Measurements from ENCODE around the gene DUSP22.

Gene DUSP22

DNA sequence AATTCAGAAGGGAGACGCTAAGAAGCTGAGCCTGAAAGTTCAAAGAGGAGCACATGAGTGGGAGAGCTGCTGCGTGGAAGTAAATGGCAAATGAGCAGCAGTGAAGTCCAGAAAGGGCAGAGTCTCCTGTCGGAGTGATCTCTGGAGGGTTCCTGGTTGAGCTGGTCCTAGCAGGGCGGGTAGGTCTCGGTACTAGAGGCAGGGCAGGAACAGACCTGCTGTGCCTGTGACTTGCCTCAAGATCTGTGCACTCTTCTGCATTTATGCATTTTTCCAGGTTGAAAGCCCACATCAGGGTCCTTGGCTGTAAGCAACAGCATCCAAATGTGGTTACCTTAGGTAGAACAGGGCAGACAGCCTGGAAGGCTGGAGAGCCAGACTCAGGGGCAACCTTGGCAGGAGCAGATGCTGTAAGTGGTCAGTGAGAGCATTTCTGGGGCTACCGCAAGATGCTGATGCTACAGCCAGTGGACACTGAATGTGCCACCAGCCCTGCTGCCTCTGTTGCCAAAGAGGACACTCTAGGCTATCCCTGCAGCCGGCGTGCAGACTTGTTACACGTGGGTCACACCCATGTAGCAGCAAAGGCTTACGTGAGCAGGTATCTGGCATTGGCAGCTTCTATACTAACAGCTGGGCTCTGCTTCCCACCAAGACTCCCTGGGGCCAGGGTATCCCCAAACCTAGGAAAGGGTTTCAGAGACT is 8.4 kb downstream of the DUSP22 start:
- Histone ChIP-seq H3K27me3 (ENCODE audit: low read depth, low read length) (no peaks in the 10 kb centered on the region), H3K36me3 (replicated peaks; ENCODE audit: low read depth, low read length) (peaks cover 43% of the 10 kb centered on the region), H3K9ac (ENCODE audit: low read length) (no peak overlapping the region), H2AFZ (ENCODE audit: low read depth, low read length) (no peak overlapping the region), H4K20me1 (ENCODE audit: insufficient read depth, low read length) (peaks cover 90% of the 10 kb centered on the region), H3K27ac (ENCODE audit: low read length) (no peak overlapping the region), H3K79me2 (ENCODE audit: low read length) (peaks cover 96% of the 10 kb centered on the region), H3K4me3 (ENCODE audit: low read length) (no peak overlapping the region), H3K9me3 (ENCODE audit: insufficient read depth, low read length) (no peaks in the 10 kb centered on the region), H3K4me2 (ENCODE audit: low read length) (no peak overlapping the region), H3K4me1 (ENCODE audit: low read length) (peaks cover 58% of the 10 kb centered on the region)
- TF ChIP-seq CTCF (IDR thresholded peaks at IDR 0.05; ENCODE audit: low read depth, low read length) = no peak
- TF ChIP-seq EZH2phosphoT487 (IDR thresholded peaks at IDR 0.05; ENCODE audit: low read depth) = no peak

DNA sequence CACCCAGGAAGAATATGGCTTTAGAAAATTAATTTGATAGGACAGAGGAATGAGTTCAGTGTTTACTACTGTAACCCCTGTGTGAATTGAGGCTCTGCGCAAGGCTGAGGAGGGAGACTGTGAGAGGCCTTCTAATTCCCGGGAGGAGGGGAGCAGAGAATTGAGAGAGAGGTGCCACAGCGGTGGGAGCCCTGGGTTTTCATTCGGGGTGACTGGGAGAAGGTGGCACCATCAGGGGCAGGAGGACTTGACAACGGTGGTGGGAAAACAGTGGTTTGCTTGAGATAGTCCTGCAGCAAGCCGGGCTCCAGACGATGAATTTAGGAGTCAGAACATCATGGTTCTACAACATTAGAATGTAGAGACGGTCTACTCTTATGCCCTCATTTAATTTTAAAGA is 9.2 kb downstream of the DUSP22 start:
- TF ChIP-seq EZH2phosphoT487 (IDR thresholded peaks at IDR 0.05; ENCODE audit: low read depth) = no peak
- no peak for TF ChIP-seq CTCF (IDR thresholded peaks at IDR 0.05; ENCODE audit: low read depth, low read length)
- no peaks in the 10 kb centered on the region for H3K27me3 ChIP-seq (ENCODE audit: low read depth, low read length)
- peaks cover 47% of the 10 kb centered on the region for H3K36me3 ChIP-seq (replicated peaks; ENCODE audit: low read depth, low read length)
- H4K20me1 ChIP-seq (ENCODE audit: insufficient read depth, low read length) = peaks cover 94% of the 10 kb centered on the region
- peaks cover 90% of the 10 kb centered on the region for H3K79me2 ChIP-seq (ENCODE audit: low read length)
- H3K4me3 ChIP-seq (ENCODE audit: low read length) = no peak overlapping the region
- no peak overlapping the region for H3K4me2 ChIP-seq (ENCODE audit: low read length)
- no peak overlapping the region for H3K9ac ChIP-seq (ENCODE audit: low read length)
- peaks cover 58% of the 10 kb centered on the region for H3K4me1 ChIP-seq (ENCODE audit: low read length)
- no peaks in the 10 kb centered on the region for H3K9me3 ChIP-seq (ENCODE audit: insufficient read depth, low read length)
- no peak overlapping the region for H3K27ac ChIP-seq (ENCODE audit: low read length)
- no peak overlapping the region for H2AFZ ChIP-seq (ENCODE audit: low read depth, low read length)

DNA sequence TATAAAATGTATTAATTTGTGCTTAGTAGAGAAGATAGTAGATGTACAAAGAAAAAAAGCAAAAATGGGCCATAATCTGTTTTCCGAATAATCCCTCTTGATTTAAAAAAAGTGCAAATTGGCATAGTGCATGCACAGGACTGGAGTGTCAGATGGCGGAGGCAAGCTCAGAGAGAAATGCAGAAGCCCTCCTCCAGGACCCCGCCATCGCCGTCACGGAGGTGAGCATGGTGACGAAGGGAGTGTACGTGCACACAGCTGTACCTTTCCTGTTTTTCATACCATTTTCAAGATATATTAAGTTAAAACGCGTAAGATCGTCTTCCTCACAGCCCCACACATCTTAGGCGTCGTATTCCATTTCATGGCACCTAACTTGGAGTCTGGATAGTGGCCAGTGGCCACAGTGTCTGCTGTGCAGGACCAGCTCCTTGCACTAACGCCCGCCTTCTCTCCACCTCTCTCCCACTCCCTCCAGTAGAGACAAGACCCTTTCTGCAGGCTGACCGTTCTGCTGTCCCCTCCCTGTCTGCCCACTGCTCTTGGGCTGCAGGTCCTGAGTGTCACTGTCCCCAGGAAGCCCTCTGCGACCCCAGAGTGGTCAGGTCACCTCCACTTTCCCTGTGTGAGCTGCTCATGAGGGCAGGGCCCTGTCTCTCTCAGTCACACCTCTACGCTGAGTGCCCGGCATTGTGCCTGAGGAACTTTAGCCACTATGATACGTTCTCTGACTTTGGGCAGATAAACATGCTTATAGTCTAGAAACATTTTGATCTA is 9.8 kb downstream of the DUSP22 start:
- Histone ChIP-seq H3K4me2 (ENCODE audit: low read length) (no peak overlapping the region), H3K4me3 (ENCODE audit: low read length) (no peak overlapping the region), H3K27ac (ENCODE audit: low read length) (no peak overlapping the region), H3K36me3 (replicated peaks; ENCODE audit: low read depth, low read length) (peaks cover 53% of the 10 kb centered on the region), H3K9ac (ENCODE audit: low read length) (no peak overlapping the region), H3K9me3 (ENCODE audit: insufficient read depth, low read length) (no peaks in the 10 kb centered on the region), H3K27me3 (ENCODE audit: low read depth, low read length) (no peaks in the 10 kb centered on the region), H4K20me1 (ENCODE audit: insufficient read depth, low read length) (peaks cover 94% of the 10 kb centered on the region), H3K4me1 (ENCODE audit: low read length) (peaks cover 56% of the 10 kb centered on the region), H2AFZ (ENCODE audit: low read depth, low read length) (no peak overlapping the region), H3K79me2 (ENCODE audit: low read length) (peaks cover 90% of the 10 kb centered on the region)
- TF ChIP-seq EZH2phosphoT487 (IDR thresholded peaks at IDR 0.05; ENCODE audit: low read depth) = no peak
- TF ChIP-seq CTCF (IDR thresholded peaks at IDR 0.05; ENCODE audit: low read depth, low read length) = no peak

- no peak overlapping the region for H3K4me3 ChIP-seq (ENCODE audit: low read length)
- H3K27ac ChIP-seq (ENCODE audit: low read length) = no peak overlapping the region
- peaks cover 94% of the 10 kb centered on the region for H4K20me1 ChIP-seq (ENCODE audit: insufficient read depth, low read length)
- H3K79me2 ChIP-seq (ENCODE audit: low read length) = peaks cover 90% of the 10 kb centered on the region
- no peak overlapping the region for H3K9ac ChIP-seq (ENCODE audit: low read length)
- H3K27me3 ChIP-seq (ENCODE audit: low read depth, low read length) = no peaks in the 10 kb centered on the region
- no peak overlapping the region for H2AFZ ChIP-seq (ENCODE audit: low read depth, low read length)
- peaks cover 49% of the 10 kb centered on the region for H3K4me1 ChIP-seq (ENCODE audit: low read length)
- no peak overlapping the region for H3K4me2 ChIP-seq (ENCODE audit: low read length)
- H3K9me3 ChIP-seq (ENCODE audit: insufficient read depth, low read length) = no peaks in the 10 kb centered on the region
- peaks cover 59% of the 10 kb centered on the region for H3K36me3 ChIP-seq (replicated peaks; ENCODE audit: low read depth, low read length)
- TF ChIP-seq CTCF (IDR thresholded peaks at IDR 0.05; ENCODE audit: low read depth, low read length) = no peak; the same call in 1 of the 2 replicates
- TF ChIP-seq EZH2phosphoT487 (IDR thresholded peaks at IDR 0.05; ENCODE audit: low read depth) = no peak
Measured at GRCh38 chr6:302760-303159, 10.5 kb downstream of the DUSP22 start.
